Muscle layer of duodenum (tissue), 2 donors: ENCODE data around the gene RPL11.
"Not testable (repeated sequence)": the region's sequence is repeated elsewhere in the genome, so short reads cannot be mapped to it uniquely, and the experiment has no call there.

Experiments used
- H3K27ac ChIP-seq: one replicate; pipeline ENCODE4 v1.7.0; 2013; ENCODE audit warnings: mild to moderate bottlenecking, low read length
- H3K27me3 ChIP-seq: one replicate; pipeline ENCODE4 v1.7.0; 2013; ENCODE audit warnings: low read depth, mild to moderate bottlenecking, control low read depth, low read length
- H3K36me3 ChIP-seq, 2 donors: one replicate each; pipeline ENCODE4 v1.7.0; 2013; ENCODE audit warnings: low read length in 2 of 2, control low read depth in 1 of 2, mild to moderate bottlenecking in 1 of 2; ENCODE audit not compliant: insufficient read depth in 2 of 2, control insufficient read depth in 1 of 2
- H3K4me1 ChIP-seq, 2 donors: one replicate each; pipeline ENCODE4 v1.7.0; 2013; ENCODE audit warnings: low read length in 2 of 2, mild to moderate bottlenecking in 2 of 2, control low read depth in 1 of 2, moderate library complexity in 1 of 2; ENCODE audit not compliant: insufficient read depth in 2 of 2, control insufficient read depth in 1 of 2
- H3K4me3 ChIP-seq, 2 donors: one replicate each; pipeline ENCODE4 v1.7.0; 2013; ENCODE audit warnings: low read length in 2 of 2, low read depth in 1 of 2, mild to moderate bottlenecking in 1 of 2
- H3K9me3 ChIP-seq, 2 donors: one replicate each; pipeline ENCODE4 v1.7.0; 2013; ENCODE audit warnings: low read length in 2 of 2, control low read depth in 1 of 2, mild to moderate bottlenecking in 1 of 2; ENCODE audit not compliant: control insufficient read depth in 1 of 2
- donor health status: healthy.

Gene RPL11

DNA sequence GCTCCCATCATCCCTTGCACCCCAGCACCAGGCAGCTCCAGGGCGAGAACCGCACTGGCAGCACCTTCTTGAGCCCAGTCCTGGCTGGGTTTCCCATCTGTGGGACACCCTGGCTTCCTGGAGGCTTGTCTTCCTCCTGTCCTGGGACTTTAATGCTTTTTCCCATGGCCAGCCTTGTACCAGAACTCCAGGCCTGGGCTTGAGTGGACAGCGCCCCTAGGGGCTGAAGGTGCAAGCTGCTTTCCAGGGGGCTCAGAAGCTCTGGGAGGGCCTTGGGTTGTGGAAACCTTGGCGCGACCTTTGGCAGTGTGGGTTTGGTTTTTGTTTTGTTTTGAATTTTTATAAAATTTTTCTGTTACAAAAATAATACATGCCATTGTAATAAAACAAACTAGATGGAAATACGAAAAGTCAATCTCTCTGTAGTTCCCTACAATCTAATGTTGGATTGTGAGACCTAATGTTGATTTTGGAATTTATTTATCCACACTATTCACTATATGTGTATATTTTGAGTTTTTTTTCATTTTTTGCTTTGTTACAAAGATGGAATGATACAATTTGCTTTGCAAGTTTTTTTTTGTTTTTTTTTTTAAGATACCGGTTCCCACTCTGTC, 33.8 kb upstream of the RPL11 start:
- no peak overlapping the region for H3K4me3 ChIP-seq

GRCh38 chr1:23660671-23661070, 30.9 kb upstream of the RPL11 start:
- H3K4me3 ChIP-seq, result no peak overlapping the region
- H3K36me3 ChIP-seq, result no peaks in the 10 kb centered on the region
- no peak overlapping the region for H3K27ac ChIP-seq
- H3K27me3 ChIP-seq, result no peaks in the 10 kb centered on the region
- H3K4me1 ChIP-seq, result no peaks in the 10 kb centered on the region
- H3K9me3 ChIP-seq, result no peaks in the 10 kb centered on the region

More for the DNA sequence above, 33.8 kb upstream of the RPL11 start:
- Histone ChIP-seq H3K4me1 (no peaks in the 10 kb centered on the region), H3K27ac (no peak overlapping the region), H3K9me3 (no peaks in the 10 kb centered on the region), H3K27me3 (no peaks in the 10 kb centered on the region), H3K36me3 (no peaks in the 10 kb centered on the region)

DNA sequence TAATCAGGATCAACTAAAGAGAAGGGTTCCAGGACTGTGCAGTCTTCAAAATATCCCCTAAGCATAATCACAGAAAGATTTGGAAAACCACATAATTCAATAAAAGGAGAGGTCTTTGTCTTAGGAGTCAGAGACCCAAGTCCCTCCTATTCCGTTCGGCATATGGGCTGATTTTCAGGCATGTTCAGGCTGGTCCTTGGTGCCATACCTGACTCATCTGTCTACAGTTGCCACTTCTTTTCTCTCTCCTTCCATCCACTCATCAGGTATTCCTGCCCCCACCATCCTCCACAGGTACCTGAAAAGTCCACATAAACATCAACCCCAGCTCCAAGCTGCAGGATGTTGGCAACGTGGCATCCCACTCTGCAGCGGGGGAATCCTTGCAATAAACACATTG, 29.7 kb upstream of the RPL11 start:
- Histone ChIP-seq H3K4me3 (no peak overlapping the region), H3K4me1 (no peaks in the 10 kb centered on the region), H3K27ac (no peak overlapping the region), H3K27me3 (no peaks in the 10 kb centered on the region), H3K36me3 (no peaks in the 10 kb centered on the region), H3K9me3 (no peaks in the 10 kb centered on the region)

DNA sequence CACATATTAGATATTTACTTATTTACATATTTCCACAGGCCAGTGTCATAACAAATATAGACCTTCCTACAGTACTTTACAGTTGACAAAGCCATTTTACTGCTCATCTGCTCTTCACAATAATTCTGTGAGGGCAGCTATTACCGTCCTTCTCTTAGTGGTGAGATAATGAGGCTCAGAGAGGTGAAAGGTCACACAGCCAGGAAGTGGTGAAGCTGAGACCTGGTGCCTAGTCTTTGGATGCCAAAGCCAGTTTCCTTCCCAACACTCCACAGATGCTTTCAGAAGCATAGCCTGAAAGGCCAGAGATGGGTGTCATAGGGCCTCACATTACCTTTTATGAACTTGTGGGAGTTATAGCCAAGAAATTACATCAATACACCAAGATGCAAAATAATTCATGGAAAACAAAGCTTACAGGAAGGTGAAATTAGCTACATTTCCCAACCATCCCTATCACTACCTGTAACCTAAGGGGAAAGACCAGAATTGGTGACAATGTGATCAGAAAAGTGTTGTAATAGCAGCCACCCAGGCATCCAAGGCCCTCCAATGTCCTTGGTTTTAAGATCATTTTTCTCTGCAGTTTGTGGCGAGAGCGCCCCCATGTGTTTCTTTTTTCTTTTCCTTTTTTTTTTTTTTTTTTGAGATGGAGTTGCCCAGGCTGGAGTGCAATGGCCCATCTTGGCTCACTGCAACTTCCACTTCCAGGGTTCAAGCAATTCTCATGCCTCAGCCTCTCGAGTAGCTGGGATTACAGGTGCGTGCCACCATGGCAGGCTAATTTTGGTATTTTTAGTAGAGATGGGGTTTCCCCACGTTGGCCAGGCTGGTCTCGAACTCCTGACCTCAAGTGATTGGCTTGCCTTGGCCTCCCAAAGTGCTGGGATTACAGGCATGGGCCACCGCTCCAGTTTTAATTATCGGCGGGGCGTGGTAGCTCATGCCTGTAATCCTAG, 26.5 kb upstream of the RPL11 start:
- H3K4me3 ChIP-seq, result no peak overlapping the region
- no peaks in the 10 kb centered on the region for H3K27me3 ChIP-seq

DNA sequence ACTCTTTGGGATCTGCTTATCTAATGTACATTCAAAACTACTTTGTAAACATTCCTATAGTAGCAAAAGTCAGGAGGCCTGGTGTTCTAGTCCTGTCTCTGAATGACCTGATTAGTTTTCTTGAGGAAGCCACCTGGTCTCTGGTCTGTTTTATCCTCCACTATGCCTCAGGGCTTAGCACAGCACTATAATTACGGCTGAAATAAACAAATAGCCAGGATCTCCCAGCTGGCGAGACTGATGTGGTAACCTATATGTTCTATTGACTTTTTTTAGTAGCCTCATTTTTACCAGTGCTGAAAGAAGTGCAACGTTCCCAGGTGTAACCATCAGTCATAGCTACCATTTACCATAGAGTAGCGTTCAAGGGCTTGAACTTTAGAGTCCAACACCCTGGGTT, 24.2 kb upstream of the RPL11 start:
- no peak overlapping the region for H3K4me3 ChIP-seq
- H3K36me3 ChIP-seq, result no peaks in the 10 kb centered on the region
- no peaks in the 10 kb centered on the region for H3K9me3 ChIP-seq
- H3K4me1 ChIP-seq, result no peaks in the 10 kb centered on the region
- H3K27me3 ChIP-seq, result no peaks in the 10 kb centered on the region
- no peak overlapping the region for H3K27ac ChIP-seq

More for the DNA sequence above, 26.5 kb upstream of the RPL11 start:
- Histone ChIP-seq H3K4me1 (no peaks in the 10 kb centered on the region), H3K36me3 (no peaks in the 10 kb centered on the region), H3K27ac (no peak overlapping the region), H3K9me3 (no peaks in the 10 kb centered on the region)

- Histone ChIP-seq H3K9me3 (no peaks in the 10 kb centered on the region), H3K4me1 (no peaks in the 10 kb centered on the region), H3K4me3 (no peak overlapping the region), H3K27me3 (no peaks in the 10 kb centered on the region), H3K27ac (no peak overlapping the region), H3K36me3 (no peaks in the 10 kb centered on the region)
Measured at GRCh38 chr1:23670709-23671108, 20.9 kb upstream of the RPL11 start.

GRCh38 chr1:23673086-23673813, 18.4 kb upstream of the RPL11 start:
- Histone ChIP-seq H3K4me3 (no peak overlapping the region), H3K9me3 (no peaks in the 10 kb centered on the region), H3K27me3 (no peaks in the 10 kb centered on the region)

GRCh38 chr1:23679815-23680214, 11.8 kb upstream of the RPL11 start:
- no peaks in the 10 kb centered on the region for H3K36me3 ChIP-seq
- H3K27ac ChIP-seq, result no peak overlapping the region
- no peaks in the 10 kb centered on the region for H3K9me3 ChIP-seq
- no peaks in the 10 kb centered on the region for H3K27me3 ChIP-seq
- no peaks in the 10 kb centered on the region for H3K4me1 ChIP-seq
- H3K4me3 ChIP-seq, result no peak overlapping the region

More at GRCh38 chr1:23673086-23673813, 18.4 kb upstream of the RPL11 start:
- Histone ChIP-seq H3K36me3 (no peaks in the 10 kb centered on the region), H3K27ac (no peak overlapping the region), H3K4me1 (no peaks in the 10 kb centered on the region)

- H3K36me3 ChIP-seq, result no peaks in the 10 kb centered on the region
- no peak overlapping the region for H3K27ac ChIP-seq
- no peak overlapping the region for H3K4me3 ChIP-seq
- no peaks in the 10 kb centered on the region for H3K4me1 ChIP-seq
- no peaks in the 10 kb centered on the region for H3K27me3 ChIP-seq
- H3K9me3 ChIP-seq, result no peaks in the 10 kb centered on the region
Measured at GRCh38 chr1:23682946-23683345, 8.7 kb upstream of the RPL11 start.

DNA sequence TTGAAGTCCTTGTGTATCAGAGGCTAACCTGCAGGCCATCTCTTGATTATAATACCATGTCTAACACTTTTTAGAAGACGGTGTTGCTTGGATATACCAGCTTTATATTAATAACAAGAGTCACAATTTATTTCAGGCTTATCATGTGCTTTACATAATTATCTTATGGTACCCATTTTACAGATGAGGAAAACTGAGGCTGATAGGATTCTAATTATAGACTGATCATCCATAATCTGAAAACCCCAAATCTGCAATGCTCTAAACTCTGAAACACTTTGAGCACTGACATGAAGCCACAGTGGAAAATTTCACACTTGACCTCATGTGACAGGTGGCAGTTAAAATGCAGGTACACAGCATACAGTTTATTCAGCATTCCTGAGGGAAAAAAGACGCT, 7.2 kb upstream of the RPL11 start:
- Histone ChIP-seq H3K4me1 (no peaks in the 10 kb centered on the region), H3K9me3 (no peaks in the 10 kb centered on the region), H3K36me3 (no peaks in the 10 kb centered on the region)

DNA sequence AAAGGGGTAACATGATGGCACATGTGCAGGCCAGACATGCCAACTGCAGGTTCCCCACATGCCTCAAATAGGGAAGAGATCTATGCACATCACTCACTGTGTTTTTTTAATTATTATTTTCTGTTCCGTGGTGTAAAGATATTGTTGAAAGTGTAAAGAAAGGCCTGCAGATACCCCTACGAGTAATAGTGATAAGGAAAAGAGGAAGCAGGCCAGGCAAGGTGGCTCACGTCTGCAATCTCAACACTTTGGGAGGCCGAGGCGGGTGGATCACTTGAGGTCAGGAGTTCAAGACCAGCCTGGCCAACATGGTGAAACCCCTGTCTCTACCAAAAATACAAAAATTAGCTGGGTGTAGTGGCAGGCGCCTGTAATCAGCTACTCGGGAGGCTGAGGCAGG, 6.4 kb upstream of the RPL11 start:
- not testable (repeated sequence) for H3K9me3 ChIP-seq, H3K36me3 ChIP-seq, H3K4me3 ChIP-seq, H3K4me1 ChIP-seq, H3K27me3 ChIP-seq, H3K27ac ChIP-seq

More for the DNA sequence above, 7.2 kb upstream of the RPL11 start:
- Histone ChIP-seq H3K4me3 (no peak overlapping the region), H3K27me3 (no peaks in the 10 kb centered on the region), H3K27ac (no peak overlapping the region)
